Measurements from ENCODE around the gene GNAO1. TPM values are rescaled to one million over a fixed set of nuclear protein-coding genes. Genes with fewer than 3 reads are reported as not detected.

GNAO1 gene
- total and polyA plus RNA-seq, 2 experiments from 2014 or later, result 2.7 to 2.8 TPM

- TF ChIP-seq CTCF (IDR thresholded peaks at IDR 0.05; ENCODE audit: low read depth, low read length), result no peak
- H3K4me1 ChIP-seq (ENCODE audit: low read depth), result peaks cover 3% of the 10 kb centered on the region
- H3K27me3 ChIP-seq, result no peaks in the 10 kb centered on the region
- no peak overlapping the region for H3K27ac ChIP-seq
- no peaks in the 10 kb centered on the region for H3K9me3 ChIP-seq (ENCODE audit: low read depth)
- no peak overlapping the region for H3K4me3 ChIP-seq
- no peak for DNase-seq (ENCODE audit: low read depth in 1 of 2, low spot score in 1 of 2)
- H3K36me3 ChIP-seq, result no peaks in the 10 kb centered on the region
Measured at GRCh38 chr16:56327929-56328258, 136.6 kb downstream of the GNAO1 start.

- no peaks in the 10 kb centered on the region for H3K27me3 ChIP-seq
- H3K9me3 ChIP-seq (ENCODE audit: low read depth), result no peaks in the 10 kb centered on the region
- no peaks in the 10 kb centered on the region for H3K36me3 ChIP-seq
- H3K4me3 ChIP-seq, result no peak overlapping the region
- no peak for TF ChIP-seq CTCF (IDR thresholded peaks at IDR 0.05; ENCODE audit: low read depth, low read length)
- no peak for DNase-seq (ENCODE audit: low read depth in 1 of 2, low spot score in 1 of 2)
- H3K4me1 ChIP-seq (ENCODE audit: low read depth), result peaks cover 3% of the 10 kb centered on the region
- H3K27ac ChIP-seq, result no peak overlapping the region
Measured at GRCh38 chr16:56328276-56329022, 137.2 kb downstream of the GNAO1 start.

- Histone ChIP-seq H3K36me3 (no peaks in the 10 kb centered on the region), H3K27ac (no peak overlapping the region), H3K9me3 (ENCODE audit: low read depth) (no peaks in the 10 kb centered on the region), H3K4me1 (ENCODE audit: low read depth) (peaks cover 3% of the 10 kb centered on the region), H3K4me3 (no peak overlapping the region), H3K27me3 (no peaks in the 10 kb centered on the region)
- TF ChIP-seq CTCF (IDR thresholded peaks at IDR 0.05; ENCODE audit: low read depth, low read length), result no peak
- DNase-seq (ENCODE audit: low read depth in 1 of 2, low spot score in 1 of 2), result no peak
Measured at GRCh38 chr16:56329887-56330286, 138.6 kb downstream of the GNAO1 start.

- no peak overlapping the region for H3K27ac ChIP-seq
- no peak overlapping the region for H3K4me3 ChIP-seq
- no peaks in the 10 kb centered on the region for H3K9me3 ChIP-seq (ENCODE audit: low read depth)
- DNase-seq (ENCODE audit: low read depth in 1 of 2, low spot score in 1 of 2), result no peak
- no peak for TF ChIP-seq CTCF (IDR thresholded peaks at IDR 0.05; ENCODE audit: low read depth, low read length)
- no peaks in the 10 kb centered on the region for H3K27me3 ChIP-seq
- H3K36me3 ChIP-seq, result no peaks in the 10 kb centered on the region
- H3K4me1 ChIP-seq (ENCODE audit: low read depth), result peaks cover 6% of the 10 kb centered on the region
Measured at GRCh38 chr16:56330476-56330875, 139.2 kb downstream of the GNAO1 start.

GRCh38 chr16:56331399-56331798, 140.1 kb downstream of the GNAO1 start:
- no peak for TF ChIP-seq CTCF (IDR thresholded peaks at IDR 0.05; ENCODE audit: low read depth, low read length)

More at GRCh38 chr16:56331399-56331798, 140.1 kb downstream of the GNAO1 start:
- Histone ChIP-seq H3K27ac (no peak overlapping the region), H3K36me3 (no peaks in the 10 kb centered on the region), H3K4me3 (no peak overlapping the region), H3K27me3 (no peaks in the 10 kb centered on the region), H3K9me3 (ENCODE audit: low read depth) (no peaks in the 10 kb centered on the region), H3K4me1 (ENCODE audit: low read depth) (peaks cover 6% of the 10 kb centered on the region)
- DNase-seq (ENCODE audit: low read depth in 1 of 2, low spot score in 1 of 2), result no peak

Measured in cardiac muscle cell (in vitro differentiated cells and primary cell).